ENCODE measurements around the gene FOXK2. TPM values are rescaled to one million over a fixed set of nuclear protein-coding genes. Genes with fewer than 3 reads are reported as not detected.

FOXK2 gene
- total RNA-seq, 1 donor from 2014 or later = 44.0 TPM

DNA sequence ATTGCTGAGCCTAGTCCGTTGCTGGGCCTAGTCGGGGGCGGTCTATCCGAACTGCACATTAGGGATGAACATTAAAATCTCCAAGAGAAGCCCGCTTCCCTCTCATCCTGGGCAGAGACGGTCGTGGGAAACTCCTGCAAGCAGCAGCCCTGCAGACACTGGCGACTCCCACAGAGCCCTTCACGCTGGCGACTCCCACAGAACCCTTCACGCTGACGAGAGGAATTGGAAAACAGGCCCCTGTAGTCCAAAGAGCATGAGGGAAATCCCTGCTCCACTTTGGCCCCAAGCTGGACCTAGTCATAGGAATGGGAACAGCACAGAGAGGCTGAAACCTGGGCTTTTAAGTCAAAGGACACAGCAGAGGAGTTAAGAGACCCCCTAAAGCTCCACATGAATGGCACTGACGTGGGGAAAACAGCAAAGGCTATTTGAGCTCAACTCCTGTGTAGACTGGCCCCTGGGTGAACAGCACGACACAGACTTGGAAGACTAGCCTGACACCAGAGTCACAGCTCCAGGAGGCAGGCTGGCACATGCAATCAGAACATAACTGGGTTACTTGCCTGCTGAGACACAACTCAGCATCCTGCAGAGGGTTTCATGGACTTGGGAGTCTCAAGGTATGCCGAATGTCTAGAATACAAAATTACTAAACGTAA, 86.5 kb downstream of the FOXK2 start:
- FAIRE-seq (no peak), DNase-seq (ENCODE audit: low read depth) (peak; percentile 80)
- Histone ChIP-seq H3K36me3 (ENCODE audit: control insufficient read depth, insufficient read depth, low read length) (peaks cover 18% of the 10 kb centered on the region), H3K4me3 (ENCODE audit: low read depth, low read length) (no peak overlapping the region), H3K27me3 (ENCODE audit: control insufficient read depth, insufficient read depth, low read length) (no peaks in the 10 kb centered on the region)
- TF ChIP-seq, protein P1, sequence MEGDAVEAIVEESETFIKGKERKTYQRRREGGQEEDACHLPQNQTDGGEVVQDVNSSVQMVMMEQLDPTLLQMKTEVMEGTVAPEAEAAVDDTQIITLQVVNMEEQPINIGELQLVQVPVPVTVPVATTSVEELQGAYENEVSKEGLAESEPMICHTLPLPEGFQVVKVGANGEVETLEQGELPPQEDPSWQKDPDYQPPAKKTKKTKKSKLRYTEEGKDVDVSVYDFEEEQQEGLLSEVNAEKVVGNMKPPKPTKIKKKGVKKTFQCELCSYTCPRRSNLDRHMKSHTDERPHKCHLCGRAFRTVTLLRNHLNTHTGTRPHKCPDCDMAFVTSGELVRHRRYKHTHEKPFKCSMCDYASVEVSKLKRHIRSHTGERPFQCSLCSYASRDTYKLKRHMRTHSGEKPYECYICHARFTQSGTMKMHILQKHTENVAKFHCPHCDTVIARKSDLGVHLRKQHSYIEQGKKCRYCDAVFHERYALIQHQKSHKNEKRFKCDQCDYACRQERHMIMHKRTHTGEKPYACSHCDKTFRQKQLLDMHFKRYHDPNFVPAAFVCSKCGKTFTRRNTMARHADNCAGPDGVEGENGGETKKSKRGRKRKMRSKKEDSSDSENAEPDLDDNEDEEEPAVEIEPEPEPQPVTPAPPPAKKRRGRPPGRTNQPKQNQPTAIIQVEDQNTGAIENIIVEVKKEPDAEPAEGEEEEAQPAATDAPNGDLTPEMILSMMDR (IDR thresholded peaks at IDR 0.05; ENCODE audit: insufficient read depth, low read length, severe bottlenecking) = no peak

GRCh38 chr17:82608816-82609215, 89.3 kb downstream of the FOXK2 start:
- peaks cover 3% of the 10 kb centered on the region for H3K36me3 ChIP-seq (ENCODE audit: control insufficient read depth, insufficient read depth, low read length)
- TF ChIP-seq, protein P1 (IDR thresholded peaks at IDR 0.05; ENCODE audit: insufficient read depth, low read length, severe bottlenecking) = no peak
- no peak overlapping the region for H3K4me3 ChIP-seq (ENCODE audit: low read depth, low read length)
- FAIRE-seq (no peak), DNase-seq (ENCODE audit: low read depth) (no peak)
- no peaks in the 10 kb centered on the region for H3K27me3 ChIP-seq (ENCODE audit: control insufficient read depth, insufficient read depth, low read length)

GRCh38 chr17:82609655-82610054, 90.1 kb downstream of the FOXK2 start:
- TF ChIP-seq, protein P1 (IDR thresholded peaks at IDR 0.05; ENCODE audit: insufficient read depth, low read length, severe bottlenecking) = no peak
- Histone ChIP-seq H3K27me3 (ENCODE audit: control insufficient read depth, insufficient read depth, low read length) (no peaks in the 10 kb centered on the region), H3K36me3 (ENCODE audit: control insufficient read depth, insufficient read depth, low read length) (peaks cover 1% of the 10 kb centered on the region), H3K4me3 (ENCODE audit: low read depth, low read length) (no peak overlapping the region)
- no peak for FAIRE-seq
- no peak for DNase-seq (ENCODE audit: low read depth)

DNA sequence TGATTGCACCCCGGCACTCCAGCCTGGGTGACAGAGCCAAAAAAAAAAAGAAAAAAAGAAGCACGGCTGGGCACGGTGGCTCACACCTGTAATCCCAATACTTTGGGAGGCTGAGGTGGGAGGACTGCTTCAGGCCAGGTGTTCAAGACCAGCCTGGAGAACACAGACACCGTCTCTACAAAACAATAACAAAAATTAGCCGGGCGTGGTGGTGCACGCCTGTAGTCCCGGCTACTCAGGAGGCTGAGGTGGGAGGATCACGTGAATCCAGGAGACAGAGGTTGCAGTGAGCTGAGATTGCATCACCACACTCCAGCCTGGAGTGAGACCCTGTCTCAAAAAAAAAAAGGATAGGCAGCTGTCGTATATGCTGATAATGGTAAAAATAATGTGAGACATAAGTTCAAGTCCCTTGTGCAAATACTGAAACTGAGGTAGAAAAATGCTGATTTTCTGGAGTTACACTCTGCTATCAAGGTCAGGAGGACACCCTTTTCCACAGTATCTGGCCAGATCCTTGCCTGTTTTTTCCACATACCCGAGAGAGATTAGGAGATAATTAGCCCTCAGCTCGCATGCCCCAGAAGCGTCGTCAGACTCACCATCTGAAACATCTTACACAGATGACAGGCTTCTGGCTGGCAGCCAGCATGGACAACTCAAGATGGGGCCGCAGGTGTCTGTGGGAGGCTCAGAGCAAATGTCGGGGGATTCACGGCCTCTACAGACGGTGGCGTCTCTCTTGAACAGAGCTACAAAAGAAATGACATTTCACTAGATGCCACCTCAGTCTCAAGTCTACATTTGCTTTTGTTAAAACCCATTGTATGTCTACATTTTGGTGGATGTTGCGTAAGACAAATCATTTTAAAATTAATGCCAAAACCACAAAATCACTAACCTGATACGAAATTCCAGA, 91.9 kb downstream of the FOXK2 start:
- Histone ChIP-seq H3K36me3 (ENCODE audit: control insufficient read depth, insufficient read depth, low read length) (no peaks in the 10 kb centered on the region), H3K27me3 (ENCODE audit: control insufficient read depth, insufficient read depth, low read length) (no peaks in the 10 kb centered on the region), H3K4me3 (ENCODE audit: low read depth, low read length) (no peak overlapping the region)
- TF ChIP-seq, protein P1 (IDR thresholded peaks at IDR 0.05; ENCODE audit: insufficient read depth, low read length, severe bottlenecking) = no peak
- FAIRE-seq = no peak
- no peak for DNase-seq (ENCODE audit: low read depth)

DNA sequence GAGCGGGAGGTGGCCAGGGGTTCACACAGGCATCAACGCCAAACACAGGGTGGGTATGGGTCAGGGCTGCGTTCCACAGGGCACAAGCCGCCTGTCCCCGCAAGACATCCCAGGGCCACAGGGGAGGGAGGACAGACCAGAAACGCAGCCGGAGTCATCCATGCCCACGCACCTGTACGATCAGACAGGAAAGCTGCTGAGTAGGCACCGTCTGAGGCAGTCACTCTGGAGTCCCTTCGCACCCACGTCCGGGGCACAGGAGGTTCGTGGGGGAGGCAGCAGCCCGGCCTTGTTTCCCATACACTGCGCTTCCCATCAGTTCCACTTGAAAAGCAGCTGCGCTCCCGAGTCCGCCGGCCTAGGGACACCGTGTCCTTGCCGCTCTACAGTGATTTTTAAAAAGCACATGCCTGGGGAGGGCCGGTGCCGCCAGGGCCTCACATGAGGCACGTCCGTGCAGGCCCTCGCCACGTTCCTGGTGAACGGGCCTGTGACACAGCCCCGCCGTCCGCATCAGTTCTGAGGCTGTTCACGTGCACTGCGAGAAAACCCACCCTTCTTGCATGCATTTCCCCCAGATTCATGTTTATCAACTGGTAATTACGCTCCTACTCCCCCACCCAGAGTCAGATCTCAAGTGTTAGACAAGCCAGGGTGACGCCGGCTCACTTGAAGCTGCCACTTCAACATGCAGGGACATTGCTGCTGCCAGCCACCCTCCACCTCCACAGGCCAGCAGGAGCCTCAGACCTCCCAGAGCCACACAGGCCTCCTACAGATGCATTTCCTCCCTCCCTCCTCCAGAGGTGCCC, 94.0 kb downstream of the FOXK2 start:
- FAIRE-seq = no peak
- no peaks in the 10 kb centered on the region for H3K27me3 ChIP-seq (ENCODE audit: control insufficient read depth, insufficient read depth, low read length)
- DNase-seq (ENCODE audit: low read depth) = peak; percentile 51
- TF ChIP-seq, protein P1 (IDR thresholded peaks at IDR 0.05; ENCODE audit: insufficient read depth, low read length, severe bottlenecking) = peak; percentile 15
- H3K36me3 ChIP-seq (ENCODE audit: control insufficient read depth, insufficient read depth, low read length) = peaks cover 7% of the 10 kb centered on the region
- H3K4me3 ChIP-seq (ENCODE audit: low read depth, low read length) = no peak overlapping the region

Data from bronchial epithelial cell (primary cell).